Activated CD4-positive, alpha-beta T cell treated with anti-CD3 and anti-CD28 coated beads, Interleukin-2, amount 50 U/mL, for 1 hour (primary cell): ENCODE measurements around the gene NRL.

ENCODE experiments used
- DNase-seq: peaks from one replicate; pipeline ENCODE4 v3.0.0-alpha.2; 2020

Gene NRL

GRCh38 chr14:24080888-24081738 is 33.6 kb downstream of the NRL start:
- peak; percentile 62 for DNase-seq

- no peak for DNase-seq
Observed at GRCh38 chr14:24080142-24080530, 34.6 kb downstream of the NRL start.

GRCh38 chr14:24079491-24080141 is 35.1 kb downstream of the NRL start:
- no peak for DNase-seq

GRCh38 chr14:24078146-24078545 is 36.6 kb downstream of the NRL start:
- no peak for DNase-seq

GRCh38 chr14:24077086-24077485 is 37.7 kb downstream of the NRL start:
- DNase-seq = no peak

- no peak for DNase-seq
Observed at GRCh38 chr14:24076302-24076601, 38.5 kb downstream of the NRL start.

- no peak for DNase-seq
Observed at GRCh38 chr14:24075485-24076301, 39.1 kb downstream of the NRL start.

- no peak for DNase-seq
Observed at GRCh38 chr14:24074625-24075484, 39.9 kb downstream of the NRL start.

GRCh38 chr14:24072881-24073877 is 41.6 kb downstream of the NRL start:
- DNase-seq = no peak

GRCh38 chr14:24072436-24072835 is 42.3 kb downstream of the NRL start:
- DNase-seq = no peak

- DNase-seq = no peak
Observed at GRCh38 chr14:24071836-24072430, 42.8 kb downstream of the NRL start.

- no peak for DNase-seq
Observed at GRCh38 chr14:24071144-24071697, 43.5 kb downstream of the NRL start, which contains the start of gene CPNE6. Gene CPNE6 (plus strand): TSS chr14:24071562. CDS start chr14:24072937, 1,375 bp downstream.

- DNase-seq = no peak
Observed at GRCh38 chr14:24070285-24071143, 44.2 kb downstream of the NRL start.

GRCh38 chr14:24069411-24069735 is 45.4 kb downstream of the NRL start:
- no peak for DNase-seq

GRCh38 chr14:24068711-24069410 is 45.9 kb downstream of the NRL start:
- DNase-seq = no peak

GRCh38 chr14:24067133-24068082 is 47.3 kb downstream of the NRL start:
- DNase-seq = no peak

GRCh38 chr14:24066496-24067132 is 48.1 kb downstream of the NRL start:
- DNase-seq = no peak
